Fibroblast of skin of right biceps (primary cell): Measurements from ENCODE around the gene TBC1D22A.

ENCODE experiments used
- DNase-seq: peaks from one replicate; pipeline ENCODE4 v3.0.0-alpha.2; 2013

TBC1D22A gene

GRCh38 chr22:46964773-46965550 is 202.5 kb downstream of the TBC1D22A start:
- DNase-seq, result no peak

GRCh38 chr22:46965555-46966494 is 203.4 kb downstream of the TBC1D22A start:
- DNase-seq, result peak; percentile 43

- DNase-seq, result no peak
Measured at GRCh38 chr22:46966495-46966845, 204.0 kb downstream of the TBC1D22A start.

GRCh38 chr22:46966846-46967245 is 204.4 kb downstream of the TBC1D22A start:
- no peak for DNase-seq

GRCh38 chr22:46967445-46968358 is 205.3 kb downstream of the TBC1D22A start:
- no peak for DNase-seq

GRCh38 chr22:46968359-46968740 is 205.9 kb downstream of the TBC1D22A start:
- DNase-seq, result no peak

- no peak for DNase-seq
Measured at GRCh38 chr22:46968848-46969247, 206.4 kb downstream of the TBC1D22A start.

- no peak for DNase-seq
Measured at GRCh38 chr22:46969491-46969890, 207.0 kb downstream of the TBC1D22A start.

GRCh38 chr22:46969961-46970360 is 207.5 kb downstream of the TBC1D22A start:
- no peak for DNase-seq

GRCh38 chr22:46970411-46971098 is 208.1 kb downstream of the TBC1D22A start:
- no peak for DNase-seq

GRCh38 chr22:46971099-46971763 is 208.8 kb downstream of the TBC1D22A start:
- DNase-seq, result peak; percentile 10

- no peak for DNase-seq
Measured at GRCh38 chr22:46971764-46972125, 209.3 kb downstream of the TBC1D22A start.

- no peak for DNase-seq
Measured at GRCh38 chr22:46972256-46972655, 209.8 kb downstream of the TBC1D22A start.

- no peak for DNase-seq
Measured at GRCh38 chr22:46972901-46973831, 210.7 kb downstream of the TBC1D22A start.

- no peak for DNase-seq
Measured at GRCh38 chr22:46974077-46974476, 211.6 kb downstream of the TBC1D22A start.

GRCh38 chr22:46974631-46975585 is 212.5 kb downstream of the TBC1D22A start:
- DNase-seq, result no peak

- no peak for DNase-seq
Measured at GRCh38 chr22:46976143-46976542, 213.7 kb downstream of the TBC1D22A start.

- no peak for DNase-seq
Measured at GRCh38 chr22:46976598-46976997, 214.1 kb downstream of the TBC1D22A start.

- no peak for DNase-seq
Measured at GRCh38 chr22:46977656-46978343, 215.3 kb downstream of the TBC1D22A start.
